ENCODE measurements around the gene SLC1A1.

The SLC1A1 gene

DNA sequence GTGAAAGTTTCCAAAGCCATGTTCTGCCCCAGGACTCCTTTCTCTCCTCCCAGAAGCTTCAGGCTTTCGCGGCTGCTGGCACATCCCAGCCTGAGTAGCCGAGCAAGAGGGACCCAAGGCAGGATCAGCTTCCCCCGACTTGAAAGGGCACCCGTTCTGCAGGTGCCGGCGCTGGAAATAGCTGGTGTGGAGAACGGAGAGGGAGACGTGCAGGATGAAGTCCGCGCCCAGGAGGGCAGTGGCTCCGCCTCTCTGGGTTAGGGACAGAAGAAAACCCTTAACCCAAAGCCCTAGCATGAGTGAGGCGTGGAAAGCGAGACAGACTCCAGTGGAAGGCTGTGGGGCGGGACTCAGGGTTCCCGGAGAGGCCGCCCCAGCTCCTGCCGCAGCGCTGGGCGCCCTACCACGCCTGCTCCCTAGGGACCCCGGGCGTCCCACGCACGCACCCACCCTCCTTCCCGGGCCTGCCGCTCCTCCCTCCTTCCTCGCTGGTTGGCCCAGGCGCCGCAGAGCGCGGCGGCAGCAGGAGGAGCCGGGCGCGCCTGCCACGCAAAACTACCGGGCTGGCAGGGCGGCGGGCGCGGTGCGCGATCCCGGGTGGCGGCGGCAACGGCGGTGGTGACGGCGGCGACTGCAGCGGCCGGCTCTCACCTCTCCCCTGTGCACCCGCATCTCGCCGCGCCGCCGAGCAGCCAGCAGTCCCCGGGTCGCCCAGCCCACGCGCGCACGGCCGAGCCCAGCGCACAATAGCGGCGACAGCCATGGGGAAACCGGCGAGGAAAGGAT, at the start of gene SLC1A1:
Gene SLC1A1, plus strand, starts transcription at position 550 of the 786 bp plus-strand sequence. Its CDS starts 212 bp downstream, at position 762.
- no peak within 1 kb of the TSS for H3K4me2 ChIP-seq
- H3K27me3 ChIP-seq (ENCODE audit: insufficient read depth, low read depth), result no peaks in the 10 kb centered on the region
- no peak within 1 kb of the TSS for H3K27ac ChIP-seq
- no peak within 1 kb of the TSS for H3K9ac ChIP-seq
- no peak within 1 kb of the TSS for H3K4me3 ChIP-seq (IDR thresholded peaks at IDR 0.05; ENCODE audit: insufficient read depth, low read depth, low read length)
- H2AFZ ChIP-seq (ENCODE audit: low read depth), result peak within 1 kb of the TSS; percentile 38; the same call in 1 of the 2 replicates
- TF ChIP-seq, protein P1, sequence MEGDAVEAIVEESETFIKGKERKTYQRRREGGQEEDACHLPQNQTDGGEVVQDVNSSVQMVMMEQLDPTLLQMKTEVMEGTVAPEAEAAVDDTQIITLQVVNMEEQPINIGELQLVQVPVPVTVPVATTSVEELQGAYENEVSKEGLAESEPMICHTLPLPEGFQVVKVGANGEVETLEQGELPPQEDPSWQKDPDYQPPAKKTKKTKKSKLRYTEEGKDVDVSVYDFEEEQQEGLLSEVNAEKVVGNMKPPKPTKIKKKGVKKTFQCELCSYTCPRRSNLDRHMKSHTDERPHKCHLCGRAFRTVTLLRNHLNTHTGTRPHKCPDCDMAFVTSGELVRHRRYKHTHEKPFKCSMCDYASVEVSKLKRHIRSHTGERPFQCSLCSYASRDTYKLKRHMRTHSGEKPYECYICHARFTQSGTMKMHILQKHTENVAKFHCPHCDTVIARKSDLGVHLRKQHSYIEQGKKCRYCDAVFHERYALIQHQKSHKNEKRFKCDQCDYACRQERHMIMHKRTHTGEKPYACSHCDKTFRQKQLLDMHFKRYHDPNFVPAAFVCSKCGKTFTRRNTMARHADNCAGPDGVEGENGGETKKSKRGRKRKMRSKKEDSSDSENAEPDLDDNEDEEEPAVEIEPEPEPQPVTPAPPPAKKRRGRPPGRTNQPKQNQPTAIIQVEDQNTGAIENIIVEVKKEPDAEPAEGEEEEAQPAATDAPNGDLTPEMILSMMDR (conservative IDR thresholded peaks at IDR 0.05; ENCODE audit: low read depth, low read length), result no peak
- H4K20me1 ChIP-seq (ENCODE audit: insufficient read depth), result no peaks in the 10 kb centered on the region
- no peaks in the 10 kb centered on the region for H3K4me1 ChIP-seq (ENCODE audit: low read depth, poor library complexity, severe bottlenecking)
- no peaks in the 10 kb centered on the region for H3K36me3 ChIP-seq (ENCODE audit: insufficient read depth)
- H3K79me2 ChIP-seq (ENCODE audit: insufficient read depth, low read depth), result no peaks in the 10 kb centered on the region

DNA sequence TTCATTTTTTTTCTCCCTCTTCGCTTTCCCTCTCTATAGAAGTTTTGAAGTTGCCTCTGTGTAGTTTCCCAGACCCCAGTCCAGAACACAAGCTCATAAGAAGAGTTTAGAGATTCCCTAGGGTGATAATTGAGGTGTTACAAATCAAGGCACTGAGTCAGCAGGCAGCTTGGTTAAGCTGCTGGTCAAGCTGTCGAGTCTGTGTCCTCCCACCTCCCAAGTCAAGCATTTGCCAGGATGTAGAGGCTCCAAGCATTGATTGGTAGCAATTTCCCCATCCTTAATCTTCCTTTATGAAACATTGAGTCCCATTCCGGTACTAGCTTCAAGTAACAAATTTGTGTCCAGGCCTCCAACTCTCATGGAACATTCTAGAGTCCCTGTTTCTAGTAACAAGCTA, 47.5 kb upstream of the SLC1A1 start:
- no peak overlapping the region for H3K9ac ChIP-seq
- no peak overlapping the region for H2AFZ ChIP-seq (ENCODE audit: low read depth)
- TF ChIP-seq, protein P1 (conservative IDR thresholded peaks at IDR 0.05; ENCODE audit: low read depth, low read length), result no peak
- H3K27me3 ChIP-seq (ENCODE audit: insufficient read depth, low read depth), result no peaks in the 10 kb centered on the region
- H3K79me2 ChIP-seq (ENCODE audit: insufficient read depth, low read depth), result no peaks in the 10 kb centered on the region
- H3K4me2 ChIP-seq, result no peak overlapping the region
- H3K4me3 ChIP-seq (IDR thresholded peaks at IDR 0.05; ENCODE audit: insufficient read depth, low read depth, low read length), result no peak overlapping the region
- no peak overlapping the region for H3K27ac ChIP-seq
- no peaks in the 10 kb centered on the region for H3K4me1 ChIP-seq (ENCODE audit: low read depth, poor library complexity, severe bottlenecking)
- H3K36me3 ChIP-seq (ENCODE audit: insufficient read depth), result no peaks in the 10 kb centered on the region
- H4K20me1 ChIP-seq (ENCODE audit: insufficient read depth), result no peaks in the 10 kb centered on the region

DNA sequence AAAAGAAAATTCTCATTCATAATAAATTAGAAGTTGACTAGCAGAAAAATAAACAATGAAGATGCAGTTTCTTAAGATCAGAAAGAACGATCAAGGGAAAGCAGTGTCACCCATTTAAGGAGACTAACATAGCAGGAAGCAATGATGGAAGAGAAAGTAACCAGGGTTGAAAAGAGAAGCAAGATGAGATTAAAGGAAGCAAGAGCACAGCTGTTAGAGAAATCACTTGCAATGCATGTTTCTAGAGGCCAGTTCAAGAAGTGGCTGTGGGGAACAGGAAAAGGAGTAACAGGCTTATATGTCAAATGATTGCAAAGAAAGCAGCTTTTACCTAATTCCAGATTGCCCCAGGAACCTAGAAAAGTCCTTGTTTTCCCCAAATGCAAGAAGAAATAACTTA, 46.8 kb upstream of the SLC1A1 start:
- H3K27me3 ChIP-seq (ENCODE audit: insufficient read depth, low read depth), result no peaks in the 10 kb centered on the region
- H2AFZ ChIP-seq (ENCODE audit: low read depth), result no peak overlapping the region
- no peak overlapping the region for H3K4me3 ChIP-seq (IDR thresholded peaks at IDR 0.05; ENCODE audit: insufficient read depth, low read depth, low read length)
- H4K20me1 ChIP-seq (ENCODE audit: insufficient read depth), result no peaks in the 10 kb centered on the region
- H3K4me1 ChIP-seq (ENCODE audit: low read depth, poor library complexity, severe bottlenecking), result no peaks in the 10 kb centered on the region
- H3K36me3 ChIP-seq (ENCODE audit: insufficient read depth), result no peaks in the 10 kb centered on the region
- no peak overlapping the region for H3K27ac ChIP-seq
- H3K9ac ChIP-seq, result no peak overlapping the region
- no peaks in the 10 kb centered on the region for H3K79me2 ChIP-seq (ENCODE audit: insufficient read depth, low read depth)
- TF ChIP-seq, protein P1 (conservative IDR thresholded peaks at IDR 0.05; ENCODE audit: low read depth, low read length), result no peak
- H3K4me2 ChIP-seq, result no peak overlapping the region

DNA sequence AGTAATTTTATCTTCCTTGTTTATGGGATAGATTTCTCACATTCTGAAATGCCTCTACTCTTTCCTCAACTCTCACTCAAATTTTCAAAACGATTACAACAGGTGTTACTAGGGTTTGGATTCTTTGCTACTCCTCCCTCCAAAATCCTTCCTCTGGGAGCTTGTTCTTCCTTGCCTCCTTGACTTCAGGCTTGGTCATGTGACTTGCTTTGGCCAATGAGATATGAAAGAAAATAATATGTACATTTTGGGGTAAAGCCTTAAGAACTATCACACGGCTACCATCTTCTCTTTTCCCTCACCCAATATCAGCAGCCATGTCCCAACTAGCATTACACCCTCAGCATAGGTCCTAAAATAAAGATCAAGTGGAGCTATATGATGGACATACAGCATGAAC, 28.8 kb upstream of the SLC1A1 start:
- TF ChIP-seq, protein P1 (conservative IDR thresholded peaks at IDR 0.05; ENCODE audit: low read depth, low read length), result no peak

More for the DNA sequence above, 28.8 kb upstream of the SLC1A1 start:
- H3K27me3 ChIP-seq (ENCODE audit: insufficient read depth, low read depth), result no peaks in the 10 kb centered on the region
- H3K9ac ChIP-seq, result no peak overlapping the region
- no peaks in the 10 kb centered on the region for H4K20me1 ChIP-seq (ENCODE audit: insufficient read depth)
- H3K27ac ChIP-seq, result no peak overlapping the region
- H3K4me3 ChIP-seq (IDR thresholded peaks at IDR 0.05; ENCODE audit: insufficient read depth, low read depth, low read length), result no peak overlapping the region
- no peaks in the 10 kb centered on the region for H3K4me1 ChIP-seq (ENCODE audit: low read depth, poor library complexity, severe bottlenecking)
- no peak overlapping the region for H3K4me2 ChIP-seq
- H3K36me3 ChIP-seq (ENCODE audit: insufficient read depth), result no peaks in the 10 kb centered on the region
- H2AFZ ChIP-seq (ENCODE audit: low read depth), result no peak overlapping the region
- no peaks in the 10 kb centered on the region for H3K79me2 ChIP-seq (ENCODE audit: insufficient read depth, low read depth)

Measured in KMS-11 (cell line).